GM23338 (cell line): ENCODE data around the gene BNIP2. TPM values are rescaled to one million over a fixed set of nuclear protein-coding genes. Genes with fewer than 3 reads are reported as not detected.
"Not testable (repeated sequence)": the region's sequence is repeated elsewhere in the genome, so short reads cannot be mapped to it uniquely, and the experiment has no call there.

Experiments used
- ATAC-seq: fragments of 200-7000 bp; cut with Tn5 transposase; 3 replicates; pipeline ENCODE4 v1.9.1; 2020
- DNase-seq: peaks from one replicate; pipeline ENCODE4 v3.0.0-alpha.2; 2015; ENCODE audit warnings: low spot score
- H2AFZ ChIP-seq: fragments of 200-600 bp; sonication (generic); 2 replicates; pipeline ENCODE4 v1.8.0; 2016; ENCODE audit warnings: antibody characterized with exemption, mild to moderate bottlenecking, moderate library complexity
- H3F3A ChIP-seq: fragments of 200-600 bp; sonication (generic); replicated peaks from 2 replicates; pipeline ENCODE4 v1.8.0; 2017; ENCODE audit warnings: antibody characterized with exemption, mixed run types, low read depth
- H3K27ac ChIP-seq: fragments of 200-600 bp; sonication (generic); 2 replicates; pipeline ENCODE4 v1.6.1; 2016; ENCODE audit warnings: low read depth
- H3K27me3 ChIP-seq: fragments of 200-600 bp; sonication (generic); 2 replicates; pipeline ENCODE4 v1.8.0; 2016; ENCODE audit warnings: mild to moderate bottlenecking, mixed run types, moderate library complexity; ENCODE audit not compliant: insufficient read depth
- H3K36me3 ChIP-seq: fragments of 200-600 bp; sonication (generic); 2 replicates; pipeline ENCODE4 v1.8.0; 2016; ENCODE audit warnings: mild to moderate bottlenecking; ENCODE audit not compliant: insufficient read depth
- H3K4me1 ChIP-seq: fragments of 200-600 bp; sonication (generic); 2 replicates; pipeline ENCODE4 v1.8.0; 2016; ENCODE audit warnings: mild to moderate bottlenecking, moderate library complexity; ENCODE audit not compliant: insufficient read depth
- H3K4me2 ChIP-seq: fragments of 200-600 bp; sonication (generic); 2 replicates; pipeline ENCODE4 v1.7.1; 2017; ENCODE audit warnings: mixed run types
- H3K4me3 ChIP-seq: fragments of 200-600 bp; sonication (generic); 2 replicates; pipeline ENCODE4 v1.6.1; 2016; ENCODE audit warnings: mixed run types
- H3K79me2 ChIP-seq: fragments of 200-600 bp; sonication (generic); replicated peaks from 2 replicates; pipeline ENCODE4 v1.8.0; 2017; ENCODE audit warnings: mild to moderate bottlenecking; ENCODE audit not compliant: insufficient read depth
- H3K9me2 ChIP-seq: fragments of 200-600 bp; sonication (generic); 2 replicates; pipeline ENCODE4 v1.8.0; 2017; ENCODE audit not compliant: insufficient read depth
- H4K20me1 ChIP-seq: fragments of 200-600 bp; sonication (generic); replicated peaks from 2 replicates; pipeline ENCODE4 v1.8.0; 2017; ENCODE audit warnings: mild to moderate bottlenecking; ENCODE audit not compliant: insufficient read depth
- H3K27ac Mint-ChIP-seq: 2 replicates; pipeline ENCODE4 v1.8.0; 2020; ENCODE audit warnings: inconsistent platforms, mild to moderate bottlenecking, moderate library complexity, mixed read lengths
- H3K27me3 Mint-ChIP-seq: 3 replicates; pipeline ENCODE4 v1.8.0; 2022; ENCODE audit warnings: low read depth, mild to moderate bottlenecking, moderate library complexity, mixed read lengths, inconsistent platforms; ENCODE audit not compliant: insufficient read depth, poor library complexity
- H3K36me3 Mint-ChIP-seq: 3 replicates; pipeline ENCODE4 v1.8.0; 2021; ENCODE audit warnings: low read depth, mild to moderate bottlenecking, inconsistent platforms, moderate library complexity, mixed read lengths
- H3K4me1 Mint-ChIP-seq: 3 replicates; pipeline ENCODE4 v1.8.0; 2020; ENCODE audit warnings: mild to moderate bottlenecking, inconsistent platforms, mixed read lengths
- H3K4me3 Mint-ChIP-seq: 3 replicates; pipeline ENCODE4 v1.8.0; 2021; ENCODE audit warnings: moderate library complexity, mild to moderate bottlenecking, inconsistent platforms, mixed read lengths
- H3K9me3 Mint-ChIP-seq: 3 replicates; pipeline ENCODE4 v1.8.0; 2020; ENCODE audit warnings: moderate library complexity, mild to moderate bottlenecking, inconsistent platforms, mixed read lengths
- EZH2 ChIP-seq: fragments of 200-600 bp; sonication (generic); IDR thresholded peaks from one replicate; pipeline ENCODE4 v1.8.0; 2017; ENCODE audit warnings: antibody characterized with exemption, mild to moderate bottlenecking, low read depth; ENCODE audit not compliant: unreplicated experiment
- EZH2phosphoT487 ChIP-seq: fragments of 200-600 bp; sonication (generic); IDR thresholded peaks from one replicate; pipeline ENCODE4 v1.8.1; 2018; ENCODE audit warnings: antibody characterized with exemption; ENCODE audit not compliant: unreplicated experiment
- JUNB ChIP-seq: IDR thresholded peaks from one replicate; pipeline ENCODE4 v1.6.1; 2016; ENCODE audit warnings: antibody characterized with exemption; ENCODE audit not compliant: unreplicated experiment
- NANOG ChIP-seq: IDR thresholded peaks from 2 replicates; pipeline ENCODE4 v1.6.1; 2016; ENCODE audit warnings: antibody characterized with exemption, borderline replicate concordance
- POLR2AphosphoS5 ChIP-seq: IDR thresholded peaks from 2 replicates; pipeline ENCODE4 v1.6.1; 2016; ENCODE audit warnings: antibody characterized with exemption, low read depth
- ZNF114 ChIP-seq: fragments of 250-450 bp; sonication (Bioruptor Pico); IDR thresholded peaks from 2 replicates; pipeline ENCODE4 v1.5.0; 2020; ENCODE audit warnings: mild to moderate bottlenecking, moderate library complexity
- polyA plus RNA-seq: library from polyadenylated mRNA; unstranded; fragments of >200 nt; fragmentation: Nextera tagmentation; extraction: Ambion mirVana; gene quantifications from 2 replicates; pipeline ENCODE4 v1.2.1, GENCODE V29; 2016
- total RNA-seq: library from RNA; depleted of rRNA; stranded (reverse); fragments of >200 nt; shearing (Covaris generic); gene quantifications from 2 replicates; pipeline ENCODE4 v1.2.3, GENCODE V29; 2014
- TF ChIP-seq, protein P1 (sequence below), 2 experiments: fragments of 200-600 bp in 1 of 2; sonication (generic) in 1 of 2; conservative IDR thresholded peaks; 2 replicates each; pipeline versions ENCODE4 v1.5.1 to v1.6.1; 2016 to 2017; ENCODE audit warnings: antibody characterized with exemption in 2 of 2, low read depth in 2 of 2, mild to moderate bottlenecking in 2 of 2, moderate library complexity in 1 of 2

Gene BNIP2
- total and polyA plus RNA-seq, 2 experiments from 2014 or later: 43.7 to 83.7 TPM

DNA sequence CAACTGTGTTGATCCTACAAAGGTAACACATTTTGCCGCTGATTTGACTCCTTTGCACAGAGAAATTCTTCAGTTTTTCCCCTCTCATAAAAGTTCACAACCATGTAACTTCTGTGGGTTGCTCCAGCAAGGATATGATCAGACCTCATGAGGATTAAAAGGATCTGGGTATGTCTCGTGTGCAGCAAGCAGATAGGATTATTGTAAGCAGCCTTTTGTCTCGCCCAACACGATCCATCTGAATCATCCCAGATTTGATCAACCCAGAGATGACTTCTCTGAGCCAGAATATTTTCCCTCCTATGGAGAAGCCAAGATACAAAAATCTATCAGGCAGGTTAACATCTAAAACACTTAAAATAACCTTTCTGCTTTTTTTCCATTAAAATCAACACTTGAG lies 12.8 kb upstream of the BNIP2 start:
- H3K4me3 ChIP-seq: no peak overlapping the region
- no peak overlapping the region for H3K27ac ChIP-seq
- no peaks in the 10 kb centered on the region for H3K27me3 ChIP-seq
- Mint-ChIP-seq H3K27me3 (no peaks in the 10 kb centered on the region), H3K9me3 (no peaks in the 10 kb centered on the region), H3K27ac (no peak overlapping the region), H3K36me3 (no peaks in the 10 kb centered on the region), H3K4me3 (no peak overlapping the region), H3K4me1 (peaks cover 3% of the 10 kb centered on the region; the same call in 1 of the 3 replicates)
- H3K79me2 ChIP-seq: no peaks in the 10 kb centered on the region
- no peak for DNase-seq
- H2AFZ ChIP-seq: peak overlapping the region; percentile 48; the same call in 1 of the 2 replicates
- no peak for ATAC-seq
- no peaks in the 10 kb centered on the region for H3K9me2 ChIP-seq
- no peaks in the 10 kb centered on the region for H4K20me1 ChIP-seq
- H3F3A ChIP-seq: no peaks in the 10 kb centered on the region
- no peaks in the 10 kb centered on the region for H3K4me1 ChIP-seq
- no peak overlapping the region for H3K4me2 ChIP-seq
- H3K36me3 ChIP-seq: no peaks in the 10 kb centered on the region
- TF ChIP-seq EZH2 (no peak), ZNF114 (CRISPR knock-in tag) (no peak), JUNB (no peak), NANOG (no peak)
- TF ChIP-seq, protein P1, sequence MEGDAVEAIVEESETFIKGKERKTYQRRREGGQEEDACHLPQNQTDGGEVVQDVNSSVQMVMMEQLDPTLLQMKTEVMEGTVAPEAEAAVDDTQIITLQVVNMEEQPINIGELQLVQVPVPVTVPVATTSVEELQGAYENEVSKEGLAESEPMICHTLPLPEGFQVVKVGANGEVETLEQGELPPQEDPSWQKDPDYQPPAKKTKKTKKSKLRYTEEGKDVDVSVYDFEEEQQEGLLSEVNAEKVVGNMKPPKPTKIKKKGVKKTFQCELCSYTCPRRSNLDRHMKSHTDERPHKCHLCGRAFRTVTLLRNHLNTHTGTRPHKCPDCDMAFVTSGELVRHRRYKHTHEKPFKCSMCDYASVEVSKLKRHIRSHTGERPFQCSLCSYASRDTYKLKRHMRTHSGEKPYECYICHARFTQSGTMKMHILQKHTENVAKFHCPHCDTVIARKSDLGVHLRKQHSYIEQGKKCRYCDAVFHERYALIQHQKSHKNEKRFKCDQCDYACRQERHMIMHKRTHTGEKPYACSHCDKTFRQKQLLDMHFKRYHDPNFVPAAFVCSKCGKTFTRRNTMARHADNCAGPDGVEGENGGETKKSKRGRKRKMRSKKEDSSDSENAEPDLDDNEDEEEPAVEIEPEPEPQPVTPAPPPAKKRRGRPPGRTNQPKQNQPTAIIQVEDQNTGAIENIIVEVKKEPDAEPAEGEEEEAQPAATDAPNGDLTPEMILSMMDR (conservative IDR thresholded peaks at IDR 0.05; ENCODE audit: low read depth in 2 of 2): no peak

GRCh38 chr15:59699810-59700431 lies 10.8 kb upstream of the BNIP2 start:
- no peaks in the 10 kb centered on the region for H3K36me3 Mint-ChIP-seq
- Histone ChIP-seq H3K4me3 (no peak overlapping the region), H3K4me1 (no peaks in the 10 kb centered on the region), H3K9me2 (no peaks in the 10 kb centered on the region), H3K27me3 (no peaks in the 10 kb centered on the region), H2AFZ (no peak overlapping the region), H3K79me2 (no peaks in the 10 kb centered on the region), H3K36me3 (no peaks in the 10 kb centered on the region), H4K20me1 (no peaks in the 10 kb centered on the region), H3K4me2 (no peak overlapping the region), H3F3A (no peaks in the 10 kb centered on the region), H3K27ac (no peak overlapping the region)
- DNase-seq (no peak), ATAC-seq (no peak)
- H3K4me3 Mint-ChIP-seq: no peak overlapping the region
- H3K27me3 Mint-ChIP-seq: no peaks in the 10 kb centered on the region
- peaks cover 3% of the 10 kb centered on the region; the same call in 1 of the 3 replicates for H3K4me1 Mint-ChIP-seq
- H3K27ac Mint-ChIP-seq: no peak overlapping the region
- H3K9me3 Mint-ChIP-seq: no peaks in the 10 kb centered on the region
- no peak for TF ChIP-seq ZNF114 (CRISPR knock-in tag)
- no peak for TF ChIP-seq EZH2phosphoT487
- no peak for TF ChIP-seq JUNB
- TF ChIP-seq, protein P1 (conservative IDR thresholded peaks at IDR 0.05; ENCODE audit: low read depth in 2 of 2): no peak
- TF ChIP-seq POLR2AphosphoS5: no peak

DNA sequence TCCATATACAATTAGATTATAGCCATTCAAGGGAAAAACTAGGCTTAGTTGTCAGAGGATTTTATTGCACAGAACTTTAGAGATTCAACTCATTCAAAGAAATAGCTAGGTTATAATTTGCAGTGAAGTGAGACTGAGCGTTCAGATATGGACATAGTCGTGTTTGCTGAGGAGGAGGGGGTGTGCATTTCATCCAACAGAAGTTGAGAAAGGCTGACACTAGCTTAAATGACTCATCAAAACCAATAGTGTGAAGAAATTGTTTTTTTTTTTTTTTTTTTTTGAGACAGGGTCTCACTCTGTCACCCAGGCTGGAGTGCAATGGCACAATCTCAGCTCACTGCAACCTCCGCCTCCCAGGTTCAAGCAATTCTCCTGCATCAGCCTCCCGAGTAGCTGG lies 8.9 kb upstream of the BNIP2 start:
- not testable (repeated sequence) for H3K36me3 ChIP-seq, H3K27me3 ChIP-seq, H3K27ac ChIP-seq, H3K4me1 ChIP-seq, H3K79me2 ChIP-seq, H3K4me3 Mint-ChIP-seq, H3K4me3 ChIP-seq, H3K27ac Mint-ChIP-seq, H3K4me1 Mint-ChIP-seq, H3K4me2 ChIP-seq, H4K20me1 ChIP-seq, DNase-seq, H2AFZ ChIP-seq, H3K9me2 ChIP-seq, H3F3A ChIP-seq, H3K27me3 Mint-ChIP-seq, H3K36me3 Mint-ChIP-seq, ATAC-seq, H3K9me3 Mint-ChIP-seq
